ENCODE data around the gene CNTN1. TPM values are rescaled to one million over a fixed set of nuclear protein-coding genes. Genes with fewer than 3 reads are reported as not detected.

CNTN1 gene
- polyA plus RNA-seq, 1 donor (not counting 4 experiments of a cell fraction or from before 2014, with no cell fraction given), result 19.0 TPM

DNA sequence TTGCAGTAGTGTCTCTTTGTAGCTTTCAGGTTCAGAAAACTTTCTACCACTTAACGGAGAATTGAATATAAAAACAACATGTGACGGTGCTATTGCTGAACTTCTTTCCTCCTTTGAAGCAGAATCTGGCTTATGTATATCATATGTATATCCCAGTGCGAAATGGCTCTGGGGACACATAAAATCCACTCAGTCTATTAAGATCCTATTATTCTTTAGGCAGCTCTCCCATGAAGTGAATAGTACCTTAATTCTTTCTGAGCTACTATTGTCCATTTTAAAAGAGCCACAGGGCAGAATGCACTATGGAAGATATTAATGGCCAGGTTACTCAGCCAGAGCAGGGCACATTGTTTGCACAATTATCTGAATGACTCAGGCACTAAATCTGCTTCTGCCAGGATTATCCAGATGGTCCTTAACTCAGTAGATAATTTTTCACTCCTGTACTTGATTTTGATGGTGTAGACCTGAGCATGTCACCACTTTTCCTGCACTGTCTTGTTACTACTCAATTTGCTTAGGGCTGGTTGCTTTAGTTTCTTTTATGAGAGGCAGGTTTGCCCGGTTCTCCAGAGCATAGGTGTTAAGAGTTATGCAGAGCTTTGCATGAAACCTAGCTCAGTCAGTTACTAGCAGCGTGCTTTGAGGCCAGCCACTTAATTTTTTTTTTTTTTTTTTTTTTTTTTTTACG, 5.5 kb downstream of the CNTN1 start:
- no peaks in the 10 kb centered on the region for H3K36me3 ChIP-seq (ENCODE audit: control insufficient read depth in 2 of 2, extremely low read depth in 1 of 2, insufficient read depth in 2 of 2, low read length in 2 of 2)
- H3K27ac ChIP-seq (ENCODE audit: control insufficient read depth, insufficient read depth, low read length), result peak overlapping the region; percentile 59
- no peaks in the 10 kb centered on the region for H3K27me3 ChIP-seq (ENCODE audit: control insufficient read depth, extremely low read depth, insufficient read depth, low read length)
- H4K20me1 ChIP-seq (ENCODE audit: control insufficient read depth, extremely low read depth, insufficient read depth, low read length), result no peaks in the 10 kb centered on the region
- peak overlapping the region; percentile 71 for H3K4me2 ChIP-seq (ENCODE audit: control insufficient read depth, extremely low read depth, insufficient read depth, low read depth, low read length)
- H3K9ac ChIP-seq (ENCODE audit: control insufficient read depth, extremely low read depth, insufficient read depth, low read length), result no peak overlapping the region
- no peaks in the 10 kb centered on the region for H3K9me3 ChIP-seq (ENCODE audit: control insufficient read depth, low read depth, low read length)
- H3K4me1 ChIP-seq (ENCODE audit: control insufficient read depth, extremely low read depth, insufficient read depth, low read length), result peaks cover 37% of the 10 kb centered on the region
- no peaks in the 10 kb centered on the region for H3K9me1 ChIP-seq (ENCODE audit: control insufficient read depth, extremely low read depth, insufficient read depth, low read length)
- no peak overlapping the region for H2AFZ ChIP-seq (ENCODE audit: control insufficient read depth, low read length)
- TF ChIP-seq CTCF (optimal IDR thresholded peaks at IDR 0.05 in 1 of 3, IDR thresholded peaks at IDR 0.05 in 1 of 3, conservative IDR thresholded peaks at IDR 0.05 in 1 of 3; ENCODE audit: extremely low read depth in 1 of 3, insufficient read depth in 2 of 3, low read length in 3 of 3) (no peak), EZH2 (IDR thresholded peaks at IDR 0.05; ENCODE audit: low read length) (no peak)
- no peaks in the 10 kb centered on the region for H3K79me2 ChIP-seq (ENCODE audit: control insufficient read depth, insufficient read depth, low read length)
- H3K4me3 ChIP-seq (ENCODE audit: control insufficient read depth in 2 of 3, extremely low read depth in 1 of 3, insufficient read depth in 2 of 3, low read depth in 1 of 3, low read length in 3 of 3), result peak overlapping the region in 1 of 3 experiments; percentile 46
- FAIRE-seq (peak; percentile 97), DNase-seq (ENCODE audit: low read depth, low spot score) (no peak)
- dilution Hi-C loops (cut with MboI; ENCODE audit: extremely low pct_ligation_motif_present, low sequenced_read_pairs), result no loop called here

DNA sequence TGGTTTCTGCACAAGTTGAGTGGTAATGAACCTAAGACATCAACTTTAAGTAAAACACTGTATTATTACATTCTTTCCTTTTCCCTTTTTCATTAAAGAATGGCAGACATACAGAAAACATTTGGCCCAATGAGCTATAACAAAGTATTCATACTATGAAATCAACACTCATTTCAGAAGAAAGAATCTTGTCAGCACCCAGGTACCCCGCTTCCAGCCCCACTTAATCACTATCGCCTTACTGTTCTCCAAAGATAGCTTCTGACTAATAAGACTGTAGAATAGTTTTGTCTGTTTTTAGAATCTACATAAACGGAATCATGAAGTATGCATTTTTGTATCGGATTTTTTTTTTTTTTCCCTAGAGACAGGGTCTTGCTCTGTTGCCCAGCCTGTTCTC, 9.5 kb downstream of the CNTN1 start:
- Histone ChIP-seq H3K4me2 (ENCODE audit: control insufficient read depth, extremely low read depth, insufficient read depth, low read depth, low read length) (no peak overlapping the region), H3K27ac (ENCODE audit: control insufficient read depth, insufficient read depth, low read length) (no peak overlapping the region), H3K9ac (ENCODE audit: control insufficient read depth, extremely low read depth, insufficient read depth, low read length) (no peak overlapping the region), H3K27me3 (ENCODE audit: control insufficient read depth, extremely low read depth, insufficient read depth, low read length) (no peaks in the 10 kb centered on the region), H2AFZ (ENCODE audit: control insufficient read depth, low read length) (no peak overlapping the region), H3K9me1 (ENCODE audit: control insufficient read depth, extremely low read depth, insufficient read depth, low read length) (no peaks in the 10 kb centered on the region), H3K4me1 (ENCODE audit: control insufficient read depth, extremely low read depth, insufficient read depth, low read length) (peaks cover 26% of the 10 kb centered on the region), H4K20me1 (ENCODE audit: control insufficient read depth, extremely low read depth, insufficient read depth, low read length) (no peaks in the 10 kb centered on the region), H3K9me3 (ENCODE audit: control insufficient read depth, low read depth, low read length) (no peaks in the 10 kb centered on the region), H3K4me3 (ENCODE audit: control insufficient read depth in 2 of 3, extremely low read depth in 1 of 3, insufficient read depth in 2 of 3, low read depth in 1 of 3, low read length in 3 of 3) (no peak overlapping the region), H3K36me3 (ENCODE audit: control insufficient read depth in 2 of 2, extremely low read depth in 1 of 2, insufficient read depth in 2 of 2, low read length in 2 of 2) (no peaks in the 10 kb centered on the region), H3K79me2 (ENCODE audit: control insufficient read depth, insufficient read depth, low read length) (no peaks in the 10 kb centered on the region)
- FAIRE-seq (no peak), DNase-seq (ENCODE audit: low read depth, low spot score) (no peak)
- no peak for TF ChIP-seq EZH2 (IDR thresholded peaks at IDR 0.05; ENCODE audit: low read length)
- no peak for TF ChIP-seq CTCF (optimal IDR thresholded peaks at IDR 0.05 in 1 of 3, IDR thresholded peaks at IDR 0.05 in 1 of 3, conservative IDR thresholded peaks at IDR 0.05 in 1 of 3; ENCODE audit: extremely low read depth in 1 of 3, insufficient read depth in 2 of 3, low read length in 3 of 3)
- dilution Hi-C loops (cut with MboI; ENCODE audit: extremely low pct_ligation_motif_present, low sequenced_read_pairs), result no loop called here

Measured in keratinocyte (primary cell).